Iris pigment epithelial cell (primary cell): ENCODE measurements around the gene LIPK.
A peak's percentile ranks its signal among the peaks of the same experiment; 100 is the strongest.
"Not testable (repeated sequence)": the region's sequence is repeated elsewhere in the genome, so short reads cannot be mapped to it uniquely, and the experiment has no call there.

Experiments used
- DNase-seq: peaks from one replicate; pipeline ENCODE4 v3.0.0-alpha.2; 2011; ENCODE audit warnings: low read depth

LIPK gene, protein sequence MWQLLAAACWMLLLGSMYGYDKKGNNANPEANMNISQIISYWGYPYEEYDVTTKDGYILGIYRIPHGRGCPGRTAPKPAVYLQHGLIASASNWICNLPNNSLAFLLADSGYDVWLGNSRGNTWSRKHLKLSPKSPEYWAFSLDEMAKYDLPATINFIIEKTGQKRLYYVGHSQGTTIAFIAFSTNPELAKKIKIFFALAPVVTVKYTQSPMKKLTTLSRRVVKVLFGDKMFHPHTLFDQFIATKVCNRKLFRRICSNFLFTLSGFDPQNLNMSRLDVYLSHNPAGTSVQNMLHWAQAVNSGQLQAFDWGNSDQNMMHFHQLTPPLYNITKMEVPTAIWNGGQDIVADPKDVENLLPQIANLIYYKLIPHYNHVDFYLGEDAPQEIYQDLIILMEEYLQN

GRCh38 chr10:88705958-88706357 is at the start of gene LIPK:
Gene LIPK (plus strand): TSS chr10:88706249. CDS start chr10:88724544, 18,295 bp downstream.
- no peak for DNase-seq

- peak; percentile 76 for DNase-seq
Measured at GRCh38 chr10:88657901-88658300, 48.1 kb upstream of the LIPK start.

DNA sequence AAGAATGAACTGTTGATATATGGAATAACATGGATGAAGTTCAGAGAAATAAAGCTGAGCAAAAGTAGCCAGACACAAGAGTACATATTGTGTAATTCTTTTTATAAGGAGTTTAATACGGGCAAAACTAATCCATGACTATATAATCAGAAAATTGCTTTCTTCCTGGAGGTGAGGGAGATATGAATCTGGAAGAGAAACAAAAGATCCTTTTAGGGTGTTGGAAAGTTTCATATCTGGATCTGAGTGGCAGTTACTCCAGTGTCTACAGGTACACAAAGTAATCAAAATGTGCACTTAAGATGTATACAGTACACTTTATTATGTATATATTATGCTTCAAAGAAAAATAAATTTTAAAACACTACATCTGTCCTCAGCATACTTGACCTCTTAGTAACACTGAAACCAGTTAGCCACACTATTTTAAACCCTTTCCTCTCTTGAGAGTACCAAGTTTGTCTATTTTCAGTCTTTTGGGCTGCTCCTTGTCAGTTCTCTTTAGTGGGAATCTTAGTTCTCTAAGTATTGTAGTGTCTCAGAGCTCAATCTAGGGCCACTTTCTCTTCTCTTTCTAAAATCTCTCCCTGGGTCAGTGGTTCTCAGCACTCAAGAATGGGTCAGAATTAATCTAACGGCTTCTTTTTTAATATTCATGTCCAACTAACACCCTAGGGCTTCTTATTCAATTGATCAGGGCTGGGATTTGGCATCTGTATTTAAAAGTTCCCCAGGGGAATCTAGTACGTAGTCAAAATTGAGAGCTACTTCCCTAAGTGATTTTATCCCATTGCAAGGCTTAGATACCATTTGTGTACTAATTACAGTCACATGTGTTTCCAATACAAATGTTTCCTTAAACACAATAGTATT is 46.1 kb upstream of the LIPK start:
- DNase-seq: peak; percentile 38

DNA sequence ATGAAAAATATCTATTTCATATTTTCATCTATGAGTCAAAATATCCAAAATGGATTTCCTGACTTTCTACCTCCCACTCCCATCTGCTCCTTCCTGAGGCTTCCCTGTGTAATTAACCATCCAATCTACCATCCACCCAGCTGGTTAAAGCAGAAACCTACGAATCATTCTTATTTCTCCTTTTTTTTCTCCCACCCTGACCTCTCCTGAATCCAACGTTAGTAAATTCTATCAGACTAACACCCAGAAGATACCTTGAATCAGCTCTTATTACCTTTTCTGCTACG is 45.5 kb upstream of the LIPK start:
- no peak for DNase-seq

GRCh38 chr10:88661018-88661417 is 45.0 kb upstream of the LIPK start:
- no peak for DNase-seq

DNA sequence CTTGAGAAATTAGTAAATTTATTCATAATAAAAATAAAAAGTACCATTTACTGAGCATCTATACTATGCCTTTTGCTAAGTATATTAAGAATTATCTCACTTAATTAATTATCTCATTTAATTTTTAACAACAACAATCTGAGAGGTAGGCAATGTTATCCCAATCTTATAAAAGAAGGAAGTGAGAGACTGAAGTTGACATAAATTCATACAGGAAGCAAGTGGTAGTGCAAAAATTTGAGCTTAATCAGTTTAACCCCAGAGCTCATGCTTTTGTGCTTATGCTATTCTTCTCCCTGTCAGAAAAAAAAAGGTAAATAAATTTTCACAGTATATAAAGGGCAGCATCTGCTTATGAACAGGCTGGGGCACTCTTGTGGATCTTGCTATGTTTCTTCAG is 44.5 kb upstream of the LIPK start:
- DNase-seq: no peak

GRCh38 chr10:88663153-88663552 is 42.9 kb upstream of the LIPK start:
- DNase-seq: not testable (repeated sequence)

GRCh38 chr10:88664142-88664541 is 41.9 kb upstream of the LIPK start, which contains the start of gene LIPF:
Gene LIPF (plus strand): TSS chr10:88664442. CDS start chr10:88667298, 2,856 bp downstream.
- DNase-seq: no peak

DNA sequence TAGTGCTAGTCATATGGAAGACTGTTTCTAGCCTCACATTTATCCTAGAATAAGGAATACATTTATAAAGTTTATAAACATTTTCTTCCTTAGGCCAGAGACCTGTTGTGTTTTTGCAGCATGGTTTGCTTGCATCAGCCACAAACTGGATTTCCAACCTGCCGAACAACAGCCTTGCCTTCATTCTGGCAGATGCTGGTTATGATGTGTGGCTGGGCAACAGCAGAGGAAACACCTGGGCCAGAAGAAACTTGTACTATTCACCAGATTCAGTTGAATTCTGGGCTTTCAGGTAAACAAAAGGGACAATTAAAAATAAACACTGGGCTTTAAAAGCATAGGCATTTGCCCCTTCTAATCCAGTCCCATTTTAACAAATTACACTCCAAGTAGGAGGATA is 37.6 kb upstream of the LIPK start:
- no peak for DNase-seq

- DNase-seq: no peak
Measured at GRCh38 chr10:88670497-88670896, 35.6 kb upstream of the LIPK start.

DNA sequence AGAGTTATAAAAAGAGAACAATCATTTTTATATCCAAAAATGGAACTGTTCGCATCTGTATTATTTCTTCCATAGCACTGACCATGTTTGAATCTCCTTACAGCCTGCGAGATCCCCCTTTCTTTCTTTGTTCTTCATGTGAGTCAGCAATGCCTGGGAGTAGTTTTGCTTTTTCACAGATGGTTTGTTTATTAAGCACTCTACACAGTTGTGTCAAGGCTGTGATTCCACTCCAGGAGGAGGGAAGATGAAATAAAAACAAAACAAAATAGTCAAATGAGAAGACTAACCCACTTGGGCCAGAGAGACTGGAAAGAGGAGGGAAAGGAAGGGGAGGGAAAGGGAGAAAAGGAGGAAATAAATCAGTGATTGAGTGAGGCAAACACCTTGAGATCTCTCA is 34.0 kb upstream of the LIPK start:
- DNase-seq: peak; percentile 73

DNA sequence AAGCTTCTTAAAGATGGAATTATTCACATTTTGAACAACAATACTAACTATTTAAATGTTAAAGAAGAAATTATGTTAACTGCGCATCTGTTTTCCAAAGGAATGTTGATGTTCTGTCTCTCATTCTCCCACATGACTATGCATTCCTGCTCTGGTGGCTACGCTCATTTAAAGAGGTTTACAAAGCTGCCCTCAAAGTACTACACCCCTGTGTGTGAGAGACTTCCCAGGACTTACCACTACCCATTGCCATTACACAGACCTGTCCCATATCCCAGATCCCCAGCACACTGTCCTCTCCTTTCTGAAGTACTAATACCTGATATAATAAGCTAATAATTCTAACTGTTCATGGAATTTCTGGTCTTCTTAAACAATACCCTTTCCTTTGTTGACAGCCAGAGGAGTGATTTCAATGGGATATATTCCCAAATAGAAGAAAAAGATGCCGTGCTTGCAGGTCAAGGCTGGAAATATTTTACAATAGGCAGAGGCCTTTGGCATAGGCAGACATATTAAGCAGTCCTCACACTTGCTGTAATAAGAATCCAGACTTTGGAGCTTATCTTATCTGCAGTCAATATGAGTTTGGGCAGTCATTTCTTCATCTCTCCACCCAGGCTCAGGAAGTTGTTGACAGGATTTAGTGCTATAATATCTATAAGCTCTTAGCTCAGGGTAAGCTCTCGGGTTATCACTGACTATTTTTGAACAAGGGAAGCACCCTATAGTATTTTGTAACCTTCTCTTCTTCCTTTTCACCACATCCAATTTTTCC is 29.6 kb upstream of the LIPK start:
- DNase-seq: no peak

DNA sequence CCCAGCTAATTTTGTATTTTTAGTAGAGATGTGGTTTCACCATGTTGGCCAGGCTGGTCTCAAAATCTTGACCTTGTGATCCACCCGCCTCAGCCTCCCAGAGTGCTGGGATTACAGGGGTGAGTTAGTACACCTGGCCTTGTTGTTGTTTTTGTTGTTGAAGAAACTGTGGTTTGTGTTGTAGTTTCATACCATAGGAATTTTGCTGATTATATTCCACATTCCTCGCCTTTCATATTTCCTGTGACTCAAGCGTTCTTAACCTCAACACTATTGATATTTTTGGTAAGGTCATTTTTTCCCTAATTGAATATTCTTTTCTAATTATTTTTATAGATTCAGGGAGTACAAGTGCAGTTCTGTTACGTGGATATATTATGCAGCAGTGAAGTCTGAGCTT is 25.1 kb upstream of the LIPK start:
- DNase-seq: peak; percentile 64

DNA sequence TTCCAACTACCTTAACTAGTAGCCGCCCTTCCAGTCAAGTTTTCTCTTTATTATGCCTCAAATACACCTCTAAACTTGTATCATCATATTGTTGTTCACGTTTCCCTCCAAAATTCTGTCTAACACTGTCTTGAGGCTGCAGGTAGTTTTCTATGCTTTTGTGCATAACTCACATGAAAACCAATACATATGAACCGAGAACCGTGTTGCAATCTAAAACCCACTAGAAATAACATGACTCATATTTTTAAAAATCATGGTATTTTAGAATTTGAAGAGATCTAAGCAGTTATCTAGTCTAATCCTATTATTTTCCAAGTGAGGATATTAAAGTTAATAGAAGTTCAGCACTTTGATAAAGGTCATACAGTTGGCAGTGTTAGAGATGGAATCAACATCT is 23.6 kb upstream of the LIPK start:
- DNase-seq: peak; percentile 55

DNA sequence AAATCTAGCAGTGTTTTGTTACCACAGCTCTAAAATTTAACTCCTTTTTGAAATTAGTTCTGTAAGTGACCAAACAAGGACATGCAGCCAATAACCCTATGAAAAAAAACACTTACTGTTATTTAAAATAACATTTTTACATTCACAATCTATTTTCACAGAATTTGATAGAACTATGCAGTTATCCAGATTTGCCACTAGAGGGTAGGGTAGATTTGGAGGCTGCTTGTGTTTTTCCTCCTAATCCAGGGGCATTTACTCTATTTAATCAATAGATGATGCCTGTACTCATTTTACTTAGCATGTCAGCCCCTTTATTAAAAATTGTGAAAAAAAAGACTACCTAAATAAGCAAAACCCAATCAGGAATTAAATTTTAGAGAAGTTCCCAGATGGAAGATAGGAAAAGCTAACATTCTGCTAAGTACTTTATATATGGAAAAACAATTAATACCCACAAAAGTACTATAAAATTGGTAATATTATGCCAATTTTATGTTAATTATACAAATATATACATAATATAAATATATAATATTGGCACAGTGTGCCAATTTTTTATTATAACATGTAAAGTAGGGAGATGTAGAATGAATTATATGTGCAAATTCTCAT is 18.1 kb upstream of the LIPK start:
- peak; percentile 38 for DNase-seq

- no peak for DNase-seq
Measured at GRCh38 chr10:88689366-88689765, 16.7 kb upstream of the LIPK start.

DNA sequence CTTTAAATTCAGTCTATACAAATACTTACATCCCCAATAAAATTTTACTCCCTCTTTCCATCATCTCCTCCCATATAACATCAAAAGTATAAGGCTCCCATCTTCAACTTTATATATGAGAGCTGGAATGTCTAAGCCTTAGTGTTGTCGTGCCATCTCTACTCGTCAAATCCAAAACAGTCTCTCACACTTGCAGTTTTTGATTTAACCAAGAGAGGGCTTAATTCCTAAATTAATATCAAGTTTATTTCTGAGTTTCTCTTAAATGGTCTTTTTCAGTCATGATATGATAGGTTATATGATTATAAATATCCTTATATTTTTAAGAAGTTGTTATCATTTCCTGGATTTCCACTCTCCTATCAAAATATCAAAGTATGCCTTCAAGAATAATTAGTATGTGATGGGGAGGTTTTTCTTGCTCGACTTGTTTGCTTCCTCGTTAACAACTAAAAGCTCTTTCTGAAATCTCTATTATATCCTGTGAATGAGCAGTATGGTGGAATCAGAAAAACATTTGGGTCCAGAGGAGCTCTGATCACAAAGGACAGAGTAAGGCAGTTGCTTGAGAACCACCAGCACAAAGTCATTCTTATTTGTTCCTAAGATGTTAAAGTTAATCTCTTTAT is 12.5 kb upstream of the LIPK start:
- no peak for DNase-seq

- DNase-seq: peak; percentile 55
Measured at GRCh38 chr10:88702848-88703597, 3.0 kb upstream of the LIPK start.

DNA sequence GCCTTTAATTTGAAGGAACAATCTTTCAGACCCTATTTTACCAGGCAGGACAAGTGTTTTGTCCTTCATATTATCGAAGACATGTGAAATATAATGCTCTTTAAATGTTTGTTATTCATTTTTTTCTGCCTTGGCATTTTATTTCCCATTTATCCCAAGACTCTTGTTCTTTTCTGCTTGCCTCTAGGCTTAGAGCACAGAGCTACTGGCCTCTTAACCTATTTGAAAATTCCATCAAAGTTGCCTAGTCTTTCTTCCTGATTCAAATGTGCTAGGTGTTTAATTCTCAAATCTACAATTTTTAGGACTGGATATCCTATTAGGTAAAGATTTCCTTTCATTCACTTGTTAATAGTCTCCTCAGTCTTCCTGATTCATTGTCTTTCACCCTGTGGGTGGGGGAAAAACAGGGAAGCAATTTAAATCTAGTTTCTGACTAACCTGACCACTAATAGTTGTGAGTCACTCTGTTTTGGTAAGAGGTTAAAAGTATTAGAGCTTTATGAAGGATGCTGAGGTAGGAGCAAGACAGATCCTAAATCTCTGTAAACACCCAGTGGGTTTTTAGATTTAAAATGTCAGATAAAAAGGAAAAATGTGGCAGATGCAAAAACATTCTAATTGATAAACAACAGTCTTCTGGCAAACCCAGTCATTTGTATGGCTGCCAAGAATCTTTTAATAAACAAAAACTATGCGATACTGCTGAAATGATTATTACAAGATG is 1.5 kb downstream of the LIPK start:
- peak; percentile 85 for DNase-seq

DNA sequence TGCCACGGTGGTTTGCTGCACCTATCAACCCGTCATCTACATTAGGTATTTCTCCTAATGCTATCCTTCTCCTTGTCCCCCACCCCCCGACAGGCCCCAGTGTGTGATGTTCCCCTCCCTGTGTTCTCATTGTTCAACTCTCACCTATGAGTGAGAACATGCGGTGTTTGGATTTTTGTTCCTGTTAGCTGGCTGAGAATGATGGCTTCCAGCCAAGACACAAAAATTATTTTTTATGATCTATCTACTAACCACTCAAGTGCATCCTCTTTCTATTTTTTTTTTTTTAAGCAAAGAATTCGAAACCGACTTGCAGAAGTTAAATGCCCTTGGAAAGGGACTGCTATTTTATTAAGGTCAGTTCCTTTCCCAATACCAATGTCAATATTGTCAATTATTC is 3.3 kb downstream of the LIPK start:
- peak; percentile 28 for DNase-seq
